WTC11 (cell line): ENCODE measurements around the gene MOB3A. TPM values are rescaled to one million over a fixed set of nuclear protein-coding genes. Genes with fewer than 3 reads are reported as not detected.

Experiments
- ATAC-seq: fragments of 200-7000 bp; cut with Tn5 transposase; 2 replicates; pipeline ENCODE4 v1.10.0; 2021; ENCODE audit warnings: mild to moderate bottlenecking, moderate library complexity
- CTCF ChIA-PET: fragments of 300-600 bp; sonication (Branson Sonifier 250); formaldehyde crosslinking; loops from one replicate; lab custom pipeline; 2021; ENCODE audit warnings: antibody characterized with exemption; lab: Charles Lee
- POLR2A ChIA-PET: fragments of 350-600 bp; sonication (Branson Sonifier 250); formaldehyde crosslinking; loops from one replicate; lab custom pipeline; 2021; ENCODE audit warnings: antibody characterized with exemption; lab: Charles Lee
- DNase-seq: peaks from one replicate; pipeline ENCODE4 v3.0.0; 2021; ENCODE audit warnings: low spot score
- H3K27ac Mint-ChIP-seq: 2 replicates; pipeline ENCODE4 v1.8.0; 2021; ENCODE audit warnings: mixed read lengths
- H3K27me3 Mint-ChIP-seq: 2 replicates; pipeline ENCODE4 v1.8.0; 2021; ENCODE audit warnings: low read depth, mild to moderate bottlenecking, moderate library complexity, mixed read lengths
- H3K36me3 Mint-ChIP-seq: 2 replicates; pipeline ENCODE4 v1.8.0; 2021; ENCODE audit warnings: mixed read lengths
- H3K4me1 Mint-ChIP-seq: 2 replicates; pipeline ENCODE4 v1.8.0; 2022; ENCODE audit warnings: mixed read lengths
- H3K4me3 Mint-ChIP-seq: 2 replicates; pipeline ENCODE4 v1.8.0; 2021; ENCODE audit warnings: mild to moderate bottlenecking, moderate library complexity, mixed read lengths
- H3K9me3 Mint-ChIP-seq: 2 replicates; pipeline ENCODE4 v1.8.0; 2021; ENCODE audit warnings: mixed read lengths
- AR ChIP-seq: fragments of 250-450 bp; sonication (Bioruptor Pico); IDR thresholded peaks from 2 replicates; pipeline ENCODE4 v1.9.0; 2021; ENCODE audit warnings: mild to moderate bottlenecking
- CBFB ChIP-seq: sonication (generic); formaldehyde crosslinking; IDR thresholded peaks from 2 replicates; pipeline ENCODE4 v1.8.1; 2022; ENCODE audit warnings: mild to moderate bottlenecking, low read depth, missing genetic modification reagents
- CREB1 ChIP-seq: sonication (generic); formaldehyde crosslinking; IDR thresholded peaks from 2 replicates; pipeline ENCODE4 v1.8.0; 2023; ENCODE audit warnings: mild to moderate bottlenecking, missing genetic modification reagents
- CTCF ChIP-seq: fragments of 200-600 bp; IDR thresholded peaks from 2 replicates; pipeline ENCODE4 v1.8.0; 2022; ENCODE audit warnings: antibody characterized with exemption
- FOXJ3 ChIP-seq: sonication (generic); formaldehyde crosslinking; IDR thresholded peaks from 2 replicates; pipeline ENCODE4 v1.9.0; 2021; ENCODE audit warnings: missing genetic modification reagents, mild to moderate bottlenecking, borderline replicate concordance
- GTF2I ChIP-seq: fragments of 250-450 bp; sonication (Bioruptor Pico); conservative IDR thresholded peaks from 2 replicates; pipeline ENCODE4 v1.4.0; 2021; ENCODE audit warnings: mild to moderate bottlenecking
- NFE2L1 ChIP-seq: sonication (generic); formaldehyde crosslinking; IDR thresholded peaks from 2 replicates; pipeline ENCODE4 v1.8.1; 2023; ENCODE audit warnings: missing genetic modification reagents
- PRRX2 ChIP-seq: fragments of 250-450 bp; sonication (Bioruptor Pico); IDR thresholded peaks from 2 replicates; pipeline ENCODE4 v1.8.0; 2021; ENCODE audit warnings: mild to moderate bottlenecking
- TCF7 ChIP-seq: sonication (generic); formaldehyde crosslinking; IDR thresholded peaks from 2 replicates; pipeline ENCODE4 v1.8.0; 2022; ENCODE audit warnings: mild to moderate bottlenecking, low read depth, missing genetic modification reagents, moderate library complexity
- ZNF121 ChIP-seq: sonication (generic); formaldehyde crosslinking; IDR thresholded peaks from 2 replicates; pipeline ENCODE4 v1.8.0; 2023; ENCODE audit warnings: missing genetic modification reagents
- ZNF138 ChIP-seq: sonication (generic); formaldehyde crosslinking; conservative IDR thresholded peaks from 2 replicates; pipeline ENCODE4 v1.8.1; 2022; ENCODE audit warnings: mild to moderate bottlenecking, moderate library complexity, missing genetic modification reagents
- ZNF396 ChIP-seq: fragments of 250-450 bp; sonication (Bioruptor Pico); IDR thresholded peaks from 2 replicates; pipeline ENCODE4 v1.8.0; 2021; ENCODE audit warnings: mild to moderate bottlenecking, moderate library complexity, borderline replicate concordance
- ZNF416 ChIP-seq: fragments of 250-450 bp; sonication (Bioruptor Pico); IDR thresholded peaks from 2 replicates; pipeline ENCODE4 v1.9.0; 2021; ENCODE audit warnings: mild to moderate bottlenecking, inconsistent platforms
- ZNF423 ChIP-seq: fragments of 250-450 bp; sonication (Bioruptor Pico); IDR thresholded peaks from 2 replicates; pipeline ENCODE4 v2.1.2; 2022; ENCODE audit warnings: mild to moderate bottlenecking, moderate library complexity
- ZSCAN18 ChIP-seq: fragments of 250-450 bp; sonication (Bioruptor Pico); IDR thresholded peaks from 2 replicates; pipeline ENCODE4 v2.1.2; 2022; ENCODE audit warnings: mild to moderate bottlenecking, moderate library complexity
- total RNA-seq: library from RNA; stranded (reverse); gene quantifications from 3 replicates; pipeline ENCODE4 v1.2.3, GENCODE V29; 2021
- TF ChIP-seq, protein P1 (sequence below): sonication (generic); formaldehyde crosslinking; IDR thresholded peaks from 2 replicates; pipeline ENCODE4 v1.8.0; 2022; ENCODE audit warnings: mild to moderate bottlenecking, missing genetic modification reagents
- TF ChIP-seq, protein P2 (sequence below): fragments of 250-450 bp; sonication (Bioruptor Pico); IDR thresholded peaks from 2 replicates; pipeline ENCODE4 v1.9.0; 2021; ENCODE audit warnings: mild to moderate bottlenecking, borderline replicate concordance
- TF ChIP-seq, protein P3 (sequence below): sonication (generic); formaldehyde crosslinking; IDR thresholded peaks from 2 replicates; pipeline ENCODE4 v1.8.0; 2023; ENCODE audit warnings: mild to moderate bottlenecking, missing genetic modification reagents

MOB3A gene
- total RNA-seq, 1 experiment from 2014 or later = 8.1 TPM

GRCh38 chr19:2122251-2122650 lies 26.1 kb upstream of the MOB3A start:
- peaks cover 57% of the 10 kb centered on the region for H3K36me3 Mint-ChIP-seq
- CTCF ChIA-PET = interaction anchor here (0.6 kb wide), 1 partner anchor 176 kb away, joined by 3 read pairs; no protein-coding TSS in a partner anchor

GRCh38 chr19:2121416-2122051 lies 25.4 kb upstream of the MOB3A start:
- Mint-ChIP-seq H3K27me3 (no peaks in the 10 kb centered on the region), H3K4me3 (no peak overlapping the region), H3K4me1 (no peaks in the 10 kb centered on the region), H3K9me3 (no peaks in the 10 kb centered on the region), H3K36me3 (peaks cover 56% of the 10 kb centered on the region), H3K27ac (no peak overlapping the region)
- no peak for TF ChIP-seq ZNF423 (CRISPR knock-in tag)
- TF ChIP-seq, protein P1, sequence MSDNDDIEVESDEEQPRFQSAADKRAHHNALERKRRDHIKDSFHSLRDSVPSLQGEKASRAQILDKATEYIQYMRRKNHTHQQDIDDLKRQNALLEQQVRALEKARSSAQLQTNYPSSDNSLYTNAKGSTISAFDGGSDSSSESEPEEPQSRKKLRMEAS (CRISPR knock-in tag) = no peak
- TF ChIP-seq NFE2L1 = no peak
- TF ChIP-seq FOXJ3 (CRISPR knock-in tag) = no peak
- no peak for TF ChIP-seq GTF2I
- TF ChIP-seq CREB1 (CRISPR knock-in tag) = no peak
- TF ChIP-seq CTCF = no peak
- TF ChIP-seq, protein P2, sequence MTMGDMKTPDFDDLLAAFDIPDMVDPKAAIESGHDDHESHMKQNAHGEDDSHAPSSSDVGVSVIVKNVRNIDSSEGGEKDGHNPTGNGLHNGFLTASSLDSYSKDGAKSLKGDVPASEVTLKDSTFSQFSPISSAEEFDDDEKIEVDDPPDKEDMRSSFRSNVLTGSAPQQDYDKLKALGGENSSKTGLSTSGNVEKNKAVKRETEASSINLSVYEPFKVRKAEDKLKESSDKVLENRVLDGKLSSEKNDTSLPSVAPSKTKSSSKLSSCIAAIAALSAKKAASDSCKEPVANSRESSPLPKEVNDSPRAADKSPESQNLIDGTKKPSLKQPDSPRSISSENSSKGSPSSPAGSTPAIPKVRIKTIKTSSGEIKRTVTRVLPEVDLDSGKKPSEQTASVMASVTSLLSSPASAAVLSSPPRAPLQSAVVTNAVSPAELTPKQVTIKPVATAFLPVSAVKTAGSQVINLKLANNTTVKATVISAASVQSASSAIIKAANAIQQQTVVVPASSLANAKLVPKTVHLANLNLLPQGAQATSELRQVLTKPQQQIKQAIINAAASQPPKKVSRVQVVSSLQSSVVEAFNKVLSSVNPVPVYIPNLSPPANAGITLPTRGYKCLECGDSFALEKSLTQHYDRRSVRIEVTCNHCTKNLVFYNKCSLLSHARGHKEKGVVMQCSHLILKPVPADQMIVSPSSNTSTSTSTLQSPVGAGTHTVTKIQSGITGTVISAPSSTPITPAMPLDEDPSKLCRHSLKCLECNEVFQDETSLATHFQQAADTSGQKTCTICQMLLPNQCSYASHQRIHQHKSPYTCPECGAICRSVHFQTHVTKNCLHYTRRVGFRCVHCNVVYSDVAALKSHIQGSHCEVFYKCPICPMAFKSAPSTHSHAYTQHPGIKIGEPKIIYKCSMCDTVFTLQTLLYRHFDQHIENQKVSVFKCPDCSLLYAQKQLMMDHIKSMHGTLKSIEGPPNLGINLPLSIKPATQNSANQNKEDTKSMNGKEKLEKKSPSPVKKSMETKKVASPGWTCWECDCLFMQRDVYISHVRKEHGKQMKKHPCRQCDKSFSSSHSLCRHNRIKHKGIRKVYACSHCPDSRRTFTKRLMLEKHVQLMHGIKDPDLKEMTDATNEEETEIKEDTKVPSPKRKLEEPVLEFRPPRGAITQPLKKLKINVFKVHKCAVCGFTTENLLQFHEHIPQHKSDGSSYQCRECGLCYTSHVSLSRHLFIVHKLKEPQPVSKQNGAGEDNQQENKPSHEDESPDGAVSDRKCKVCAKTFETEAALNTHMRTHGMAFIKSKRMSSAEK = no peak
- no peak for TF ChIP-seq AR (CRISPR knock-in tag)
- TF ChIP-seq ZNF416 (CRISPR knock-in tag) = no peak
- no peak for TF ChIP-seq ZSCAN18 (CRISPR knock-in tag)
- no peak for TF ChIP-seq ZNF138 (CRISPR knock-in tag)
- TF ChIP-seq CBFB (CRISPR knock-in tag) = no peak
- no peak for TF ChIP-seq ZNF121
- TF ChIP-seq TCF7 (CRISPR knock-in tag) = no peak
- TF ChIP-seq, protein P3, sequence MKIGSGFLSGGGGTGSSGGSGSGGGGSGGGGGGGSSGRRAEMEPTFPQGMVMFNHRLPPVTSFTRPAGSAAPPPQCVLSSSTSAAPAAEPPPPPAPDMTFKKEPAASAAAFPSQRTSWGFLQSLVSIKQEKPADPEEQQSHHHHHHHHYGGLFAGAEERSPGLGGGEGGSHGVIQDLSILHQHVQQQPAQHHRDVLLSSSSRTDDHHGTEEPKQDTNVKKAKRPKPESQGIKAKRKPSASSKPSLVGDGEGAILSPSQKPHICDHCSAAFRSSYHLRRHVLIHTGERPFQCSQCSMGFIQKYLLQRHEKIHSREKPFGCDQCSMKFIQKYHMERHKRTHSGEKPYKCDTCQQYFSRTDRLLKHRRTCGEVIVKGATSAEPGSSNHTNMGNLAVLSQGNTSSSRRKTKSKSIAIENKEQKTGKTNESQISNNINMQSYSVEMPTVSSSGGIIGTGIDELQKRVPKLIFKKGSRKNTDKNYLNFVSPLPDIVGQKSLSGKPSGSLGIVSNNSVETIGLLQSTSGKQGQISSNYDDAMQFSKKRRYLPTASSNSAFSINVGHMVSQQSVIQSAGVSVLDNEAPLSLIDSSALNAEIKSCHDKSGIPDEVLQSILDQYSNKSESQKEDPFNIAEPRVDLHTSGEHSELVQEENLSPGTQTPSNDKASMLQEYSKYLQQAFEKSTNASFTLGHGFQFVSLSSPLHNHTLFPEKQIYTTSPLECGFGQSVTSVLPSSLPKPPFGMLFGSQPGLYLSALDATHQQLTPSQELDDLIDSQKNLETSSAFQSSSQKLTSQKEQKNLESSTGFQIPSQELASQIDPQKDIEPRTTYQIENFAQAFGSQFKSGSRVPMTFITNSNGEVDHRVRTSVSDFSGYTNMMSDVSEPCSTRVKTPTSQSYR (CRISPR knock-in tag) = no peak
- TF ChIP-seq PRRX2 (CRISPR knock-in tag) = no peak
- no peak for ATAC-seq
- ChIA-PET POLR2A (no interaction called here), CTCF (interaction anchor here (0.6 kb wide), 1 partner anchor 176 kb away, joined by 3 read pairs; no protein-coding TSS in a partner anchor)
- no peak for DNase-seq

More at GRCh38 chr19:2122251-2122650, 26.1 kb upstream of the MOB3A start:
- TF ChIP-seq, protein P1 (CRISPR knock-in tag) = no peak
- TF ChIP-seq ZNF416 (CRISPR knock-in tag) (no peak), ZNF396 (CRISPR knock-in tag) (no peak), PRRX2 (CRISPR knock-in tag) (no peak)
- no peak overlapping the region for H3K27ac Mint-ChIP-seq
- DNase-seq = no peak
- H3K27me3 Mint-ChIP-seq = no peaks in the 10 kb centered on the region
- H3K4me1 Mint-ChIP-seq = no peaks in the 10 kb centered on the region
- no peak for ATAC-seq
- POLR2A ChIA-PET = no interaction called here
- no peaks in the 10 kb centered on the region for H3K9me3 Mint-ChIP-seq
- no peak overlapping the region for H3K4me3 Mint-ChIP-seq
